Erythroblast (primary cell): ENCODE results near the gene THSD4.

Experiments
- DNase-seq, 2 experiments: peaks; one replicate each; lab custom pipeline; 2025; lab: John Stamatoyannopoulos, UW
- GATA1 ChIP-seq: IDR thresholded peaks from 2 replicates; pipeline ENCODE4 v1.6.1; 2011; ENCODE audit warnings: low read depth, mild to moderate bottlenecking, control low read depth, low read length, moderate library complexity
- POLR2A ChIP-seq: IDR thresholded peaks from 2 replicates; pipeline ENCODE4 v1.6.1; 2011; ENCODE audit warnings: mild to moderate bottlenecking, low read length

THSD4 gene

GRCh38 chr15:71342658-71343057 lies 227.4 kb downstream of the THSD4 start:
- TF ChIP-seq GATA1 = no peak
- no peak for TF ChIP-seq POLR2A
- no peak for DNase-seq

- no peak for DNase-seq
- TF ChIP-seq GATA1 (no peak), POLR2A (no peak)
These were observed 229.0 kb downstream of the THSD4 start for GRCh38 chr15:71344316-71344715.

- no peak for DNase-seq
- no peak for TF ChIP-seq POLR2A
- no peak for TF ChIP-seq GATA1
These were observed 229.9 kb downstream of the THSD4 start for GRCh38 chr15:71345186-71345585.

GRCh38 chr15:71346464-71346863 lies 231.2 kb downstream of the THSD4 start:
- no peak for TF ChIP-seq POLR2A
- TF ChIP-seq GATA1 = no peak
- no peak for DNase-seq

GRCh38 chr15:71348597-71348996 lies 233.3 kb downstream of the THSD4 start:
- DNase-seq = no peak
- TF ChIP-seq GATA1 (no peak), POLR2A (no peak)

GRCh38 chr15:71349336-71349735 lies 234.1 kb downstream of the THSD4 start:
- no peak for DNase-seq
- TF ChIP-seq GATA1 = no peak
- no peak for TF ChIP-seq POLR2A

- no peak for DNase-seq
- TF ChIP-seq GATA1 (no peak), POLR2A (no peak)
These were observed 234.7 kb downstream of the THSD4 start for GRCh38 chr15:71349736-71350526.

GRCh38 chr15:71350622-71351378 lies 235.5 kb downstream of the THSD4 start:
- no peak for DNase-seq
- no peak for TF ChIP-seq GATA1
- no peak for TF ChIP-seq POLR2A

- no peak for DNase-seq
- TF ChIP-seq GATA1 = no peak
- no peak for TF ChIP-seq POLR2A
These were observed 236.9 kb downstream of the THSD4 start for GRCh38 chr15:71352125-71352524.

- DNase-seq = no peak
- TF ChIP-seq POLR2A (no peak), GATA1 (no peak)
These were observed 237.5 kb downstream of the THSD4 start for GRCh38 chr15:71352765-71353164.

GRCh38 chr15:71353171-71353570 lies 237.9 kb downstream of the THSD4 start:
- DNase-seq = no peak
- TF ChIP-seq GATA1 = no peak

GRCh38 chr15:71355268-71355667 lies 240.0 kb downstream of the THSD4 start:
- DNase-seq = no peak
- no peak for TF ChIP-seq GATA1
- TF ChIP-seq POLR2A = no peak

GRCh38 chr15:71357321-71357732 lies 242.1 kb downstream of the THSD4 start:
- DNase-seq = no peak
- no peak for TF ChIP-seq POLR2A
- no peak for TF ChIP-seq GATA1

- TF ChIP-seq POLR2A = no peak
- no peak for TF ChIP-seq GATA1
- DNase-seq = no peak
These were observed 242.7 kb downstream of the THSD4 start for GRCh38 chr15:71357967-71358366.

GRCh38 chr15:71359246-71359645 lies 244.0 kb downstream of the THSD4 start:
- TF ChIP-seq POLR2A = no peak
- TF ChIP-seq GATA1 = no peak
- no peak for DNase-seq
